ENCODE data around the gene FRMD4A.

DNA sequence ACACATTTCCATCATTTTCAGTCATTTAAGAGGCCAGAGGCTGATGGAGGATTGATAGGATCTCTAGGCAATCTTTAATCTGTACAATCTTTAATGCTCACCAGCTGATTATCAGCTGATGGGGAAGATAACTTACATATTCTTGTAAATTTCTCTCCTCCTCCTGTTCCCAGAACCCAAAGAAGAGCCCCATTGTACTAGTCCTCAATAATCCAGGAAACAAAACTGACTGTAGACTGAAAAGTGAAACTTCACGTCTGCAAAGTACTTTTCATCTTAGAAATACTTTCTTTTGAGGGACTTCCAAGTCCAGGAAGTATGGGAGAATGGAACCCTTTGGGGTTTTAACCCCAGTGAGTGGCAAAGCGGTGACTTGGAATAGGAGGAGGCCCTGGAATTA is 283.3 kb downstream of the FRMD4A start:
- TF ChIP-seq BHLHE40 (IDR thresholded peaks at IDR 0.05; ENCODE audit: borderline replicate concordance in 1 of 2, low read depth in 2 of 2, low read length in 1 of 2), result no peak
- TF ChIP-seq CREB1 (IDR thresholded peaks at IDR 0.05; ENCODE audit: low read depth), result no peak
- TF ChIP-seq RBBP5 (conservative IDR thresholded peaks at IDR 0.05), result no peak
- TF ChIP-seq FOXM1 (IDR thresholded peaks at IDR 0.05; ENCODE audit: low read depth, low read length), result no peak
- no peak for TF ChIP-seq SIN3A (IDR thresholded peaks at IDR 0.05; ENCODE audit: low read depth, low read length)
- TF ChIP-seq, protein P1, sequence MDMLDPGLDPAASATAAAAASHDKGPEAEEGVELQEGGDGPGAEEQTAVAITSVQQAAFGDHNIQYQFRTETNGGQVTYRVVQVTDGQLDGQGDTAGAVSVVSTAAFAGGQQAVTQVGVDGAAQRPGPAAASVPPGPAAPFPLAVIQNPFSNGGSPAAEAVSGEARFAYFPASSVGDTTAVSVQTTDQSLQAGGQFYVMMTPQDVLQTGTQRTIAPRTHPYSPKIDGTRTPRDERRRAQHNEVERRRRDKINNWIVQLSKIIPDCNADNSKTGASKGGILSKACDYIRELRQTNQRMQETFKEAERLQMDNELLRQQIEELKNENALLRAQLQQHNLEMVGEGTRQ (IDR thresholded peaks at IDR 0.05; ENCODE audit: borderline replicate concordance, low read depth, low read length), result no peak
- TF ChIP-seq POLR2A (IDR thresholded peaks at IDR 0.05; ENCODE audit: low read depth, low read length), result no peak
- TF ChIP-seq, protein P2, sequence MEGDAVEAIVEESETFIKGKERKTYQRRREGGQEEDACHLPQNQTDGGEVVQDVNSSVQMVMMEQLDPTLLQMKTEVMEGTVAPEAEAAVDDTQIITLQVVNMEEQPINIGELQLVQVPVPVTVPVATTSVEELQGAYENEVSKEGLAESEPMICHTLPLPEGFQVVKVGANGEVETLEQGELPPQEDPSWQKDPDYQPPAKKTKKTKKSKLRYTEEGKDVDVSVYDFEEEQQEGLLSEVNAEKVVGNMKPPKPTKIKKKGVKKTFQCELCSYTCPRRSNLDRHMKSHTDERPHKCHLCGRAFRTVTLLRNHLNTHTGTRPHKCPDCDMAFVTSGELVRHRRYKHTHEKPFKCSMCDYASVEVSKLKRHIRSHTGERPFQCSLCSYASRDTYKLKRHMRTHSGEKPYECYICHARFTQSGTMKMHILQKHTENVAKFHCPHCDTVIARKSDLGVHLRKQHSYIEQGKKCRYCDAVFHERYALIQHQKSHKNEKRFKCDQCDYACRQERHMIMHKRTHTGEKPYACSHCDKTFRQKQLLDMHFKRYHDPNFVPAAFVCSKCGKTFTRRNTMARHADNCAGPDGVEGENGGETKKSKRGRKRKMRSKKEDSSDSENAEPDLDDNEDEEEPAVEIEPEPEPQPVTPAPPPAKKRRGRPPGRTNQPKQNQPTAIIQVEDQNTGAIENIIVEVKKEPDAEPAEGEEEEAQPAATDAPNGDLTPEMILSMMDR (IDR thresholded peaks at IDR 0.05 in 2 of 3, conservative IDR thresholded peaks at IDR 0.05 in 1 of 3; ENCODE audit: control insufficient read depth in 2 of 3, extremely low read depth in 1 of 3, insufficient read depth in 1 of 3, low read depth in 3 of 3, low read length in 3 of 3), result no peak
- no peak for TF ChIP-seq POLR2AphosphoS5 (IDR thresholded peaks at IDR 0.05; ENCODE audit: low read length)
- TF ChIP-seq, protein P3, sequence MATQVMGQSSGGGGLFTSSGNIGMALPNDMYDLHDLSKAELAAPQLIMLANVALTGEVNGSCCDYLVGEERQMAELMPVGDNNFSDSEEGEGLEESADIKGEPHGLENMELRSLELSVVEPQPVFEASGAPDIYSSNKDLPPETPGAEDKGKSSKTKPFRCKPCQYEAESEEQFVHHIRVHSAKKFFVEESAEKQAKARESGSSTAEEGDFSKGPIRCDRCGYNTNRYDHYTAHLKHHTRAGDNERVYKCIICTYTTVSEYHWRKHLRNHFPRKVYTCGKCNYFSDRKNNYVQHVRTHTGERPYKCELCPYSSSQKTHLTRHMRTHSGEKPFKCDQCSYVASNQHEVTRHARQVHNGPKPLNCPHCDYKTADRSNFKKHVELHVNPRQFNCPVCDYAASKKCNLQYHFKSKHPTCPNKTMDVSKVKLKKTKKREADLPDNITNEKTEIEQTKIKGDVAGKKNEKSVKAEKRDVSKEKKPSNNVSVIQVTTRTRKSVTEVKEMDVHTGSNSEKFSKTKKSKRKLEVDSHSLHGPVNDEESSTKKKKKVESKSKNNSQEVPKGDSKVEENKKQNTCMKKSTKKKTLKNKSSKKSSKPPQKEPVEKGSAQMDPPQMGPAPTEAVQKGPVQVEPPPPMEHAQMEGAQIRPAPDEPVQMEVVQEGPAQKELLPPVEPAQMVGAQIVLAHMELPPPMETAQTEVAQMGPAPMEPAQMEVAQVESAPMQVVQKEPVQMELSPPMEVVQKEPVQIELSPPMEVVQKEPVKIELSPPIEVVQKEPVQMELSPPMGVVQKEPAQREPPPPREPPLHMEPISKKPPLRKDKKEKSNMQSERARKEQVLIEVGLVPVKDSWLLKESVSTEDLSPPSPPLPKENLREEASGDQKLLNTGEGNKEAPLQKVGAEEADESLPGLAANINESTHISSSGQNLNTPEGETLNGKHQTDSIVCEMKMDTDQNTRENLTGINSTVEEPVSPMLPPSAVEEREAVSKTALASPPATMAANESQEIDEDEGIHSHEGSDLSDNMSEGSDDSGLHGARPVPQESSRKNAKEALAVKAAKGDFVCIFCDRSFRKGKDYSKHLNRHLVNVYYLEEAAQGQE (IDR thresholded peaks at IDR 0.05; ENCODE audit: low read depth, low read length), result no peak
- TF ChIP-seq LARP7 (IDR thresholded peaks at IDR 0.05), result no peak

Data from GM12878 (cell line).